Fibroblast of villous mesenchyme (primary cell): ENCODE results near the gene SH2B2. TPM values are rescaled to one million over a fixed set of nuclear protein-coding genes. Genes with fewer than 3 reads are reported as not detected.

Experiments used
- DNase-seq: peaks from one replicate; pipeline ENCODE4 v3.0.0-alpha.2; 2010; ENCODE audit warnings: low read depth
- H3K4me3 ChIP-seq: 2 replicates; pipeline ENCODE4 v1.5.1; 2011; ENCODE audit warnings: low read depth, mild to moderate bottlenecking, low read length
- CTCF ChIP-seq: IDR thresholded peaks from 2 replicates; pipeline ENCODE4 v1.5.1; 2012; ENCODE audit warnings: low read depth, mild to moderate bottlenecking, low read length; ENCODE audit not compliant: insufficient read depth
- total RNA-seq: library from RNA; depleted of rRNA; stranded (reverse); fragments of >200 nt; gene quantifications from 2 replicates; pipeline ENCODE4 v1.2.3, GENCODE V29; 2012

Gene SH2B2
- total RNA-seq, 1 donor, result 0.43 TPM

- TF ChIP-seq CTCF, result no peak
- DNase-seq, result no peak
- H3K4me3 ChIP-seq, result no peak overlapping the region
Measured at GRCh38 chr7:102282465-102283362, 4.0 kb upstream of the SH2B2 start.

- TF ChIP-seq CTCF, result no peak
- no peak for DNase-seq
- no peak overlapping the region for H3K4me3 ChIP-seq
Measured at GRCh38 chr7:102283477-102284189, 3.0 kb upstream of the SH2B2 start.

GRCh38 chr7:102284399-102284798, 2.3 kb upstream of the SH2B2 start:
- no peak for DNase-seq
- no peak overlapping the region for H3K4me3 ChIP-seq
- no peak for TF ChIP-seq CTCF

GRCh38 chr7:102284891-102285539, 1.7 kb upstream of the SH2B2 start:
- DNase-seq, result no peak
- no peak overlapping the region for H3K4me3 ChIP-seq
- TF ChIP-seq CTCF, result no peak

GRCh38 chr7:102285540-102286236, 980 bp upstream of the SH2B2 start:
- DNase-seq, result no peak
- H3K4me3 ChIP-seq, result peak overlapping the region; percentile 69
- TF ChIP-seq CTCF, result no peak

- no peak for TF ChIP-seq CTCF
- peak overlapping the region; percentile 66 for H3K4me3 ChIP-seq
- DNase-seq, result no peak
Measured at GRCh38 chr7:102287111-102287980, 678 bp downstream of the SH2B2 start.
